Ovary (tissue), 9 donors: ENCODE data around the gene HSPA12B. TPM values are rescaled to one million over a fixed set of nuclear protein-coding genes. Genes with fewer than 3 reads are reported as not detected.

Experiments
- DNase-seq, 5 donors: peaks; one replicate each; pipeline ENCODE4 v3.0.0-alpha.2; 2019 to 2020
- H3K27ac ChIP-seq, 2 donors: fragments of 200-600 bp; one replicate each; pipeline versions ENCODE4 v1.5.1 to v1.8.0; 2019 to 2022
- H3K27me3 ChIP-seq: fragments of 200-600 bp; one replicate; pipeline ENCODE4 v1.8.0; 2022
- H3K36me3 ChIP-seq: fragments of 200-600 bp; sonication (generic); one replicate; pipeline ENCODE4 v1.5.1; 2019
- H3K4me1 ChIP-seq: one replicate; pipeline ENCODE4 v1.8.1; 2013; ENCODE audit warnings: mild to moderate bottlenecking, moderate library complexity; ENCODE audit not compliant: insufficient read depth
- H3K4me3 ChIP-seq: fragments of 200-600 bp; sonication (generic); one replicate; pipeline ENCODE4 v1.5.1; 2017
- H3K9me3 ChIP-seq, 2 donors: fragments of 200-600 bp in 1 of 2; sonication (generic) in 1 of 2; one replicate each; pipeline versions ENCODE4 v1.5.1 to v1.8.1; 2013 to 2019; ENCODE audit warnings: mild to moderate bottlenecking in 1 of 2, moderate library complexity in 1 of 2
- CTCF ChIP-seq, 3 donors: fragments of 450-650 bp in 2 of 3; fragments of 200-600 bp in 1 of 3; IDR thresholded peaks; one replicate each; pipeline versions ENCODE4 v1.5.1 to v1.8.0; 2016 to 2022; ENCODE audit warnings: antibody characterized with exemption in 3 of 3, mild to moderate bottlenecking in 1 of 3
- EP300 ChIP-seq: sonication (generic); formaldehyde crosslinking; IDR thresholded peaks from one replicate; pipeline ENCODE4 v1.6.1; 2017; ENCODE audit warnings: antibody characterized with exemption
- POLR2A ChIP-seq: fragments of 450-650 bp; IDR thresholded peaks from one replicate; pipeline ENCODE4 v1.6.1; 2017; ENCODE audit warnings: antibody characterized with exemption, mild to moderate bottlenecking, moderate library complexity
- WGBS, 3 donors: extraction: QIAGEN DNeasy Blood & Tissue Kit in 1 of 3; methylation state at CpG; one replicate each; pipeline versions ENCODE4 v1.1.5 to v1.1.7; 2013 to 2017; 5-methylcytosine and 5-hydroxymethylcytosine counted together
- intact Hi-C, 4 donors: fragments of 100-400 bp; cut with DNase I; formaldehyde crosslinking; loops; one replicate each; pipeline versions ENCODE4 v1.11.0 to v1.15.1; 2022 to 2023
- polyA plus RNA-seq, 2 donors: library from polyadenylated mRNA; stranded (reverse); fragments of 200-250 nt in 1 of 2; fragments of 350-450 nt in 1 of 2; fragmentation: Illumina TruSeq in 1 of 2; extraction: RNeasy Lipid Tissue Mini Kit (QIAGEN cat#74804) in 1 of 2; gene quantifications; one replicate each; pipeline ENCODE4 v1.2.3, GENCODE V29; 2013 to 2014
- total RNA-seq, 7 donors: library from RNA; depleted of rRNA in 2 of 7; stranded (reverse); fragments of >200 nt in 2 of 7; fragmentation: NEBNext Ultra II Directional in 3 of 7; extraction: Animal tissue kit (Norgen Biotek cat#: 25700) in 3 of 7; gene quantifications; one replicate each; pipeline versions ENCODE4 v1.1.0 to v1.2.4, GENCODE V29; 2016 to 2023
- donor health status: DM: no; HTN: no; CAD: no; lungs with moderate emphysema.
- donor health status: DM: no; HTN: no; CAD: no.
- donor health status: Bipolar disorder and iron deficiency.
- donor health status: DM: yes; HTN: yes; CAD: no.
- donor health status: DM: no; HTN: no; CAD: no.
- donor health status: DM: yes; HTN: yes; CAD: no.

HSPA12B gene
- total and polyA plus RNA-seq, 9 donors = 4.6 to 22.8 (median 7.4) TPM

GRCh38 chr20:3744037-3744436, 11.6 kb downstream of the HSPA12B start:
- Histone ChIP-seq H3K4me1 (peaks cover 2% of the 10 kb centered on the region), H3K9me3 (no peaks in the 10 kb centered on the region), H3K36me3 (no peaks in the 10 kb centered on the region), H3K27ac (no peak overlapping the region), H3K4me3 (no peak overlapping the region), H3K27me3 (no peaks in the 10 kb centered on the region)
- 83 to 92% (median 84%) methylated on average over 1 of the region's 1 CpG for WGBS, 3 donors
- intact Hi-C loops = no loop called here
- TF ChIP-seq POLR2A (no peak), CTCF (IDR thresholded peaks at IDR 0.05) (no peak), EP300 (no peak)
- no peak for DNase-seq

- Histone ChIP-seq H3K9me3 (no peaks in the 10 kb centered on the region), H3K27me3 (no peaks in the 10 kb centered on the region), H3K4me3 (no peak overlapping the region), H3K4me1 (no peaks in the 10 kb centered on the region), H3K36me3 (no peaks in the 10 kb centered on the region), H3K27ac (no peak overlapping the region)
- WGBS, 3 donors = 60 to 61% (median 61%) methylated on average over 45 of the region's 45 CpGs
- DNase-seq = peak; percentile 50 to 76 (median 64)
- TF ChIP-seq POLR2A (no peak), EP300 (no peak), CTCF (IDR thresholded peaks at IDR 0.05) (no peak)
- intact Hi-C loops = no loop called here
Observed at GRCh38 chr20:3744806-3745685, 12.6 kb downstream of the HSPA12B start.

GRCh38 chr20:3745686-3746173, 13.2 kb downstream of the HSPA12B start:
- no peak for DNase-seq
- intact Hi-C loops = no loop called here
- H3K27ac ChIP-seq = no peak overlapping the region
- TF ChIP-seq CTCF (IDR thresholded peaks at IDR 0.05) (no peak), POLR2A (no peak), EP300 (no peak)
- H3K36me3 ChIP-seq = no peaks in the 10 kb centered on the region
- H3K9me3 ChIP-seq = no peaks in the 10 kb centered on the region
- 83 to 88% (median 87%) methylated on average over 10 to 11 of the region's 11 CpGs for WGBS, 3 donors
- no peaks in the 10 kb centered on the region for H3K27me3 ChIP-seq
- H3K4me1 ChIP-seq = no peaks in the 10 kb centered on the region
- no peak overlapping the region for H3K4me3 ChIP-seq

GRCh38 chr20:3747471-3747870, 15.0 kb downstream of the HSPA12B start:
- Histone ChIP-seq H3K27ac (no peak overlapping the region), H3K9me3 (no peaks in the 10 kb centered on the region), H3K36me3 (no peaks in the 10 kb centered on the region), H3K4me3 (no peak overlapping the region), H3K4me1 (no peaks in the 10 kb centered on the region), H3K27me3 (no peaks in the 10 kb centered on the region)
- 61 to 70% (median 69%) methylated on average over 2 of the region's 2 CpGs for WGBS, 3 donors
- DNase-seq = no peak
- intact Hi-C loops = no loop called here
- TF ChIP-seq CTCF (IDR thresholded peaks at IDR 0.05) (no peak), POLR2A (no peak), EP300 (no peak)
